GM21381 (cell line): ENCODE data around the gene TP53RK.

Source experiments
- ATAC-seq: cut with Tn5 transposase; IDR thresholded peaks from one replicate; pipeline ENCODE4 v1.9.1; 2021; ENCODE audit warnings: mild to moderate bottlenecking, moderate library complexity; ENCODE audit not compliant: unreplicated experiment

The TP53RK gene

DNA sequence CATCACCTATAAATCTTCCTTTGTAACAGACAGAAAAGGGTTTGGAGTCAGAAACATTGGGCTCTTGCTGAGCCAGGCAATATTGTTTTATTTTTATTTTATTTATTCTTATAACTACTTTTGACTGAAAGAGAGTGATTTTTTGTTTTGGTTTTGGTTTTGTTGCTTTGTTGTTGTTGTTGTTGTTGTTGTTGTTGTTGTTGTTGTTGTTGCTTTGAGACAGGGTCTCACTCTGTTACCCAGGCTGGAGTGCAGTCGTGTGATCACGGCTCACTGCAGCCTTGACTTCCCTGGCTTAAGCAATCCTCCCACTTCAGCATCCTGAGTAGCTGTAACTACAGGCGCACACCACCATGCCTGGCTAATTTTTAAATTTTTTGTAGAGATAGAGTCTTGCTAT, 22.9 kb downstream of the TP53RK start:
- ATAC-seq, result no peak

DNA sequence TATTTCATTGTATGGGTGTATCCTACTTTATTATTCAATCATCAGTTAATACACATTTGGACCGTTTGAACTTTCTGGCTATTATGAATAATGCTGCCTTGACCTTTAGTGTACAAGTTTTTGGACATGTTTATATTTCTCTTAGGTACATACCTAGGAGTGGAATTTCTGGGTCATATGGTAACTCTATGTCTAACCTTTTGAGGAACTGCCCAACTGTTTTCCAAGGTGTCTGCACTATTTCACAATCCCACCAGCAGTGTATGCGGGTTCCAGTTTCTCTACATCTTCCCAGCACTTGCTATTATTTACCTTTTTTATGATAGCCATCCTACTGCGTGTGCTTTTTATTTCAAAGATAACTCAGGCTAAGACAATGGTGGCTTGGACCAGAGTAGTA, 23.6 kb downstream of the TP53RK start:
- no peak for ATAC-seq

DNA sequence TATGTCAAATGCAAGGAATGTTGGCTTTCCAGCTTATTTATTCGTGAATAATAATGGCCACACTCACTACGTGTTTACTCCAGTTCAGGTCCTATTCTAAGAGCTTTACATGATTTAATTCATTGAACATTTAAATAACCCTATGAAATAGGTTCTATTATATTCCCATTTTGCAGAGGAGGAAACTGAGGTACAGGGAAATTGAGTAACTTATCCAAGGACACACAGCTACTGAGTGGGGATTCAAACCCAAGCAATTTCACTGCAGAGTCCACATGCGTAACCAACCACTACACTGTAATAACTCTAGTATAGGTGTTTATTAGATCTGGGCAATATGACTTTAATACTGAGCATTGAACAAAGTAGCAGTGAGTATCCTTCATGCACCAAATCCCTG, 25.7 kb downstream of the TP53RK start:
- no peak for ATAC-seq

DNA sequence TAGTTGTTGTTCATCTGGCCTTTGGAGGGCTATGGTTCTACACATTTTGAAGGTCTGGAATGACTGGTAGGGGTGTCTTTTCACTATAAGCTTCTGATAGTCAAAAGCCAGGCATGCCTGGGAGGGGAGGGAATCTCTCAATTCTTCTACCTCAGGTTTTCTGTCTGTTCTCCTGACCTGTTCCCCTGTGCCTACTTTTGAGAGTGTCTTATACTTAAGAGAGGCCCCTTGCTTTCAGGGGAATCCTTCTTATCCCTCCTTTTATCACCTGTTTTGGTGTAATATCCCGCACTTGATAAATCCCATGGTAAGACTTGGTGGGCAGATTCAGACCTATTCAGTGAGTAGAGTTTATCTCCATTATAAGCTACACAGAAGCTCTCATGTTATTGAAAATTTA, 27.6 kb downstream of the TP53RK start:
- no peak for ATAC-seq

DNA sequence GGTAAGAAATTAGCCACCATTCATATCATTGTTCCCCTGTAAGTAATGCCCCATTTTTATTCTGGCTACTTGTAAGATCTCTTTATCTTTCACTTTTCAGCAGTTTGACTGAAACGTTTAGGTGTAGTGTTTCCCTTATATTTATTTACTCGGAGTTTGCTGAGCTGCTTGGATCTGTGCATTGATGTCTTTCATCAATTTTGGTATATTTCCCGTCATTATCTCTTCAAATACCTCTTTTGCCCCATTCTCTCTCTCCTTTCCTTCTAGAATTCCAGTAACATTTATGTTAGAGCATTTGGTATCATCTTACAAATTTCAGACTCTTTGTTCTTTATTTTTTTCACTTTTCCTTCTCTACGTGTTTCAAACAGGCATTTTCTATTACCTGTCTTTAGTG, 28.8 kb downstream of the TP53RK start:
- no peak for ATAC-seq

DNA sequence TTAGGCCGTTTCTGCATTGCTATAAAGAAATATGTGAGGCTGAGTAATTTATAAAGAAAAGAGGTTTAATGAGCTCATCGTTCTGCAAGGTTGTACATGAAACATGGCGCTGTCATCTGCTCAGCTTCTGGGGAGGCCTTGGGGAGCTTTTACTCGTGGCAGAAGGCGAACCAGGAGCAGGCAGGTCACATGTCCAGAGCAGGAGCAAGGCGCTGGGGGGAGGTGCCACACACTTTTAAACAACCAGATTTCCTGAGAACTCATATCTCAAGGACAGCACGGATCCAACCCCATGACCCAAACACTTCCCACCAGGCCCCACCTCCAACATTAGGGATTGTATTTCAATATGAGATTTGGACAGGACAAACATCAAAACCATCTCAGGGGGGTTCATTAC, 31.6 kb downstream of the TP53RK start:
- ATAC-seq, result no peak

DNA sequence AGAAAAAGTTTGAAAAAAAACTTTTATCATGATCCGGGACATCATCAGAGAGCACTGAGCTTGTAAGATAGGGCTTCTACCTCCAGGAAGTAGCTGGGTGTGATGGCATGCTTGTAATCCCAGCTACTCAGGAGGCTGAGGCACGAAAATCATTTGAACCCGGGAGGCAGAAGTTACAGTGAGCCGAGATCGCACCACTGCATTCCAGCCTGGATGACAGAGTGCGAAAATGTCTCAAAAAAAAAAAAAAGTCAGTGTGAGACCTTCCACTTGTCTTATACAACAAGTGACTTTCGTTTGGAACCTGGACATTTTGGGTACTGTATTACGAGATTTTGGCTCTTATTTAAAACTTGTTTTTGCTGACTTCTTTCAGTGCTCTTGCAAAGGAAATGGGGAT, 32.1 kb downstream of the TP53RK start:
- no peak for ATAC-seq

DNA sequence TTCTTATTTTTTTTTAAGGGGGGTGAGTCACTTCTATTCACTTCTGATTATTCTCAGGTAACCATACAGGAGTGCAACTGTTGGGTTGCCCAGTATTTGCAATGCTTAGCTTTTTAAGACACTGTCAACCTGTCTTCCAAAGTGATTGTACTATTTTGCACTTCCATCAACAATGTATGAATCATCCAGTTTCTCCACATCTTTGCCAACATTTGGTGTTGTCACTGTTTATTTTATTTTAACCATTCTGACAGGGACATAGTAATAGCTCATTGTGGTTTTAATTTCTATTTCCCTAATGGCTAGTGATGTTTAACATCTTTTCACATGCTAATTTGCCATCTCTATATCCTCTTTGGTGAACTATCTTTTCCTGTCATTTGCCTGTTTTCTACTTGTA, 36.5 kb downstream of the TP53RK start:
- ATAC-seq, result no peak

DNA sequence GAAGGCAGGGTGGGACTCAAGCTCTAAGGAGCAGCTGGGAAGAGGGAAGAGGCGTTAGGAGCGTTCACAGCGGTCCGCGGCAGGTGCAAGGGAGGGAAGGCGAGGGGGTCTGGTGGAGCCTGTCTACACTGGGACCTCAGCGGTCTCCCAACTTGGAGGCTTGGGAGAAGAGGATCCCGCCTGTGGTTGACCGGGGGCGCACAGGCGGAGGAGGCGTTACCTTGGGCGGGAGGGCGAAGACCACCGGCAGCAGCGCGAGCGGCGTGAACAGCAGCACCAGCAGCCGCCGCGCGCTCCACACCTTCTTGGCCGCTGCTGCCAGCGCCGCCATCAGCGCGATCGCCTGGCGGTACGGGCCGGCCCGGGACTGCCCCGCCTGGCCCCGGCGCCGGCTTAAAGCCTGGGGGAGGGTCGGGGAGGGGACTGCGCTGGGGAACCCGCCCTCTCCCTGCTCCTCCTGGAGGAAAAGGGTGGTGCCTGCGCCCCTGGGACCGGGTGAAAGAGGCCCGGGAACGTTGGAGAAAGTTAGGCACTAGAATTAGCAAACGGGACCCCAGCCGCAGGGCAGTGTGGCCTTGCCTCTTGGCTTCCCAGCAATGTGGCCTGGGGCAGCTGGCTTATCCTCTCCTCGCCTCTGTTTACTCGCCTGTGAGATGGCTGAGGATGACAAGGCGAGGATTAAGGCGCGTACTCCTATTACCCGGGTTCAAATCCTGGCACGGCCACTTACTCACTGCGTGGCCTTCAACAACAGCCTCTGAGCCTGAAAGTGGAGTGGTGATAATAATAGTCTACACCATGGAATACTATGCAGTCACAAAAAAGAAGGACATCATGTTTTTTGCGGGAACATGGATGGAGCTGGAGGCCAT, 37.9 kb downstream of the TP53RK start, which contains the start of gene SLC13A3:
TSS of gene SLC13A3 (minus strand) at position 369 of the 872 bp plus-strand sequence. CDS start at position 331, 38 bp downstream.
- no peak for ATAC-seq

DNA sequence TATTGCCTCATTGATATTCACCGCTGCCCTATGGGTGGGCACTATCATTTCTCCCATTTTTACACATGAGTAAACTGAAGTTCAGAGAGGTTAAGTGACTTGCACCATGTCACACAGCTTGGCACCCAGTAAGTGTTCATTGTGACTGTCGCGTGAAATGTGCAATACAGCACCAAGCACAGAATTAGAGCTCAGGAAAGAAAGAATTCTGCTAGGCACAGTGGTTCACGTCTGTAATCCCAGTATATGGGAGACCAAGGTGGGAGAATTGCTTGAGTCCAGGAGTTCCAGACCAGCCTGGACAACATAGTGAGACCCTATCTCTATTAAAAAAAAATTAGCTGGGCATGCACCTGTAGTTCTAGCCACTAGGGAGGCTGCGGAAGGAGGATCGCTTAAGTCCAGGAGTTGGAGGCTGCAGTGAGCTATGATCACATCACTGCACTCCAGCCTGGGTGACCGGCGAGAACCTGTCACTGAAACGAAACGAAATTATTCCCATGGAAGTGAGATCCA, 38.6 kb downstream of the TP53RK start:
- ATAC-seq, result no peak

DNA sequence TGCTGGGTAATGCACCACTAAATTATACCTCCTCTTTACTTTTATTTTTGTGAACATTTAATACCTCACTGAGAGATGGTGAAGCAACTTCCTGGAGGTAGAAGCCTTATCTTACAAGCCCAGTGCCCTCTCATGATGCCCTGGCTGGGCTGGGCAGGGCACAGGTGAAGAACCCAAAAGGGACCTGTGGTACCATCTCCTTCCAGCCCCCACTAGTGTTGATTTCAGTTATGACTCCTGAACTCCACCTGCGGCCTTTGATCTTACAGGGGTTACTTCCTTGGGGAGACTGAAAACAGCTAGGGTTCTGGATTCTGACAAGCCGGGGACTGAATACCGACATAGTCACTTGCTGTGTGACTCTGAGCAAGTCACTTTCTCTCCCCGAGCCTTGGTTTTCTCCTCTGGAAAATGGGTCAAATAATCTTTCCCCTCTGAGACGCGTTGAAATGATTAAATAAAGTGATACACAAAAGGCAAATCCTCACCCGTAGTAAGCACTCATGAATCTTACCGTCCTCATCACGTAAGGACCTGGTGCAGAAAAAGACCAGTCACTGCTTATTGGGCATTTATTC, 39.2 kb downstream of the TP53RK start:
- no peak for ATAC-seq

DNA sequence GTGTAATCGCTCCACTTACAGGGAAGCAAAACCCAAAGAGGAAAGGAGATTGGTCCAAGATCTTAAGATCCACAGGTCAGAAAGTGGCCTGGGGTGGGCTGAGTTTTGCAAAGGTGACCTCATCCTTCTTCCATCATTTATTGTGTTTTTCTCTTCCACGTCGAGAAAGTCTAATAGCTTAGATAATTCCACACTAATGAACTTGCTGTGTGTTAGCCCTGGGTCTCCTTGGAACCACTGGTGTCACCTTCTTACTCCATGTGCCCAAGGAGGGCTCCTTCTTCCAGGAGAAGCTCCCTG, 39.6 kb downstream of the TP53RK start:
- no peak for ATAC-seq

DNA sequence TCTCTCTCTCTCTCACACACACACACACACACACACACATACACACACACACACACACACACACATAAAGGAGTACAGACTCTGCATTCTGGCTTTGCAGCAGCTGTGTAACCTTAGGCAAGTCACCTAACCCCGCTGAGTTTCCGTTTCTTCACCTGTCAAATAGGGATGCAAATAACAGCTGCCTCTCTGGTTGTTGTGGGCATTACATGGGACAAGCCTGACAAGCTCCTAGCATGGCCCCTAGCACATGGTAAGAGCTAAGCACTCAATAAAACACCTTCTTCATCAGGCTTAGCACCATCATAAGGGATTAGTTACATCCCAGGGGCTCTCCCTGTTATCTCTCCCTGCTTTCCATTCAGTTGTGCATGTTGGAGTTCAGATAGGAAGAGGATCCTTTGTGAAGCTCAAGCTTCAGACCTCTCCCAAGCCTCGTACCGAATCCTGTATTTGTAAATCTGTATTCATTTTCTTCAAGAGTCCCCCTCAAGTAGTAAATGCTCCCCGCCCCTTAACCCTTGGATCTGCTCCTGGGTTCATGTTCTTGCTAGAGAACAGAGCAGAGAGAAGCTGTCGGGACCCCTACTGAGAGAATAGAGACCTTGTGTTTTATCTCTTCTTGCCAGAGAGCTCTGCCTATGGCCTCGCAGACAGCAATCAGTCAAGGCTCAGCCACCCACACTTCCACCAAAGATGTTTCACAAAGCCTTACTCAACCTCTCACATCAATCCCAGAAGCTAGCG, 40.2 kb downstream of the TP53RK start:
- ATAC-seq, result no peak

DNA sequence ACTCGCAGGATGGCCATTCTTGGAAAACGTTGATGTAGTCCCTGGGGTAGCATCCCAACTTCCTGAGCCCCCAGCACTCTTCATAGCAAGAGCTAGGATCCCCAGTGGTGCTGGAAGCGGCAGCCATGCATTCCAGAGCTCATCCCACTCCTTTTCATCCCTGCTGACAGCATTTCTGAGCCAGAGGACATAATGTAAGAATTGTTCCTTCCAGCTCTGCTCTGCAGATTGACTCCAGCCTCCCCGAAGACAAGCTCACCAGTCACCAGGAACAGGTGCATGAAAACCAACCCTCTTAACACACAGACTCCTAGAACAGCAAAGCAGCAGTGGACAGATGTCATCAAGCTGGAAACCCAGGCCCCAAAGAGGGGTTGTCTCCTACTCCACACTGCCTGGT, 41.8 kb downstream of the TP53RK start:
- ATAC-seq, result no peak

DNA sequence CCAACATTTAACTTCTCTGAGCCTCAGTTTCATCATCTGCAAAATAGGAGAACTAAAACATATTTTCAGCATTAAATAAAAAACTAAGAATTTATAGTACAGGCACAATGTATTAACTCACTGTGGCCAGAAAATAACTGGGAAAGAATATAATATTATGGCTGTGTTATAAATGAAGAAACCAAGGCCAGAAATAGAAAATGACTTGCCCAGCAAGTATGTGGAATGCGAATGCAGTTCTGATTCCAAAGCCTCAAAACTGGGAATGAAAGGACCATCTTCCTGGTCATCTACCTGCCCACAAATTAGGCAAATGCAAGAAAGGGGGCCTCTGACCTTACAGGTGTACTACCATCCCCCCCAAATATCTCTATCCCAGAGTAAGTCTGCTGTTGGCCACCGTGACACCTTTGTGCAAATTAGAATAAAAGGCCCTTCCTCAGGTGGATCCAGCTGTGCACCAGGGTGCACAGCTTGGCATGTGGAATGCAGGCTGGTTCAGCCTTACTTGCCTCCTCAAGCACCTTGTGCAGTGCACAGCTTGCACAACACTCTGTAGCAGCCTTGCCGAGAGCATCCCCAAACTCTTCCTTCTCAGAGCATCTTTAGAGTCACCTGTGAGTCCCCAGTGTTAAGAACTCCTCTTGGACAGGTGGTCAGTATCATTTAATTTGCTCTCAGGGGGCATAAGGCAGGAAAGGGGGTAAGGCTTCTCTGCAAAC, 42.4 kb downstream of the TP53RK start:
- no peak for ATAC-seq

DNA sequence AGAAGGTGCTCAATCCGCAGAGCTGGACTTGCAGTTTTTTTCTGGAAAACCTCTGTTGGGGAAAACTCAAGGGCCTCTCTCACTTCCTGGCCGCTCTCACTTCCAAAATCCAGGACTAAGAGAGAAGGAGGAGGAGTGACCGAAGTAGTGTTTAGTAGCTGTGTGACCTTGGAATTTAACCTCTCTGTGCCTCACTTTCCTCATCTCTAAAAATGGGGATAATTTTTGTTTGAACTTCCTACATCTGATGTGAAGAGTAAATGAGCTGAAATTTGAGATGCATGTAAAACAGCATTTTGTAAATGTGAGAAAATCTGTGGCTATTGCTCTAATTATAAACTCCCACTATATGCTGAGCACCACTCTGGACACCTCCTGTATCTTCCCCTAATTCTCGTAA, 43.1 kb downstream of the TP53RK start:
- ATAC-seq, result no peak

DNA sequence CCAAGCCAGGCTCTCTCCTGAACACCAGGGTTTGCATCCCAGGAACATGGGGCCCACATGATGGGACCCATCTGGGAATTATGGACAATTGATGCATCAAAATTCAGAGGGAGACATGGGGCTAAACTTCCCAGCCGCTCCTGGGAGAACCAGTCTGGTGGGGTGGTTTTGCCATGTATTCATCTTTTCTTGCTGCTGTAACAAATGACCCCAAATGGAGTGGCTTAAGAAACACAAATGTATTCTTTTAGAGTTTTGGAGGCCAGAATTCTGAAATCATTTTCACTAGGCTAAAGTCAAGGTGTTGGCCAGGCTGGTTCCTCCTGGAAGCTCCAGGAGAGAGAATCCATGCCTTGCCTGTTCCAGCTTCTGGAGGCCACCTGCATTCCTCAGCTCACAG, 44.5 kb downstream of the TP53RK start:
- ATAC-seq, result no peak

DNA sequence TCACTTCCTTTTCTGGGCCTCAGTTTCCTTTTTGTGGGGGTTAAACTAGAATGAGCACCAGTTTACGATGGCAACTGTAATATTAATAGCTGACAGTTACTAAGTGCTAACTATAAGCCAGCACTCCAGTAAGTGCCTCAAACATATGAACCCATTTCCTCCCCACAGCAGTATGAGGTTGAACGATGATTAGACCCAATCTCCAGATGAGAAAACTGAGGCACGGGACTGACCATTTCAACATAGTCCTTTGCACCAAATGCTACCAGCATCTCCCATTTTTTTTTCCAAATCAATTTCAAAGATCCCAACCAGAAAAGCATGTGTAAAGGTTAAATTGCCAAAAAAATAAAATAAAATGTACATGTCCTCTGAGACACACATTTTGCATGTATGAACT, 45.1 kb downstream of the TP53RK start:
- ATAC-seq, result no peak

DNA sequence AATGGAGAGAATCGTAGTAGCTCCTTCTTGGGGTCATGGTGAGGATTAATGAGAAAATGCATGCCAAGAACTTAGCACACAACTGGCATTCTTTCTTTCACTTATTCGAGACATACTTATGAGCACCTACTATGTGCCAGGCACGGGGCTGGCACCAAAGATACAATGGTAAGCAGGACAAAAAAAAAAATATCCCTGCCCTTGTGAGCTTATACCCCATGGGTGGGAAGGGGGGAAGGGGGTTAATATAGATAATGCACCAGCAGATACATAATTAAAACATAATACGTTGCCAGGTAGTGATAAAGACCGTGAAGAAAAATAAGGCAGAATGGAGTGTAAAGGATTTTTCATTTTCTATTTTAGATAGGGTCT, 46.3 kb downstream of the TP53RK start:
- ATAC-seq, result no peak

DNA sequence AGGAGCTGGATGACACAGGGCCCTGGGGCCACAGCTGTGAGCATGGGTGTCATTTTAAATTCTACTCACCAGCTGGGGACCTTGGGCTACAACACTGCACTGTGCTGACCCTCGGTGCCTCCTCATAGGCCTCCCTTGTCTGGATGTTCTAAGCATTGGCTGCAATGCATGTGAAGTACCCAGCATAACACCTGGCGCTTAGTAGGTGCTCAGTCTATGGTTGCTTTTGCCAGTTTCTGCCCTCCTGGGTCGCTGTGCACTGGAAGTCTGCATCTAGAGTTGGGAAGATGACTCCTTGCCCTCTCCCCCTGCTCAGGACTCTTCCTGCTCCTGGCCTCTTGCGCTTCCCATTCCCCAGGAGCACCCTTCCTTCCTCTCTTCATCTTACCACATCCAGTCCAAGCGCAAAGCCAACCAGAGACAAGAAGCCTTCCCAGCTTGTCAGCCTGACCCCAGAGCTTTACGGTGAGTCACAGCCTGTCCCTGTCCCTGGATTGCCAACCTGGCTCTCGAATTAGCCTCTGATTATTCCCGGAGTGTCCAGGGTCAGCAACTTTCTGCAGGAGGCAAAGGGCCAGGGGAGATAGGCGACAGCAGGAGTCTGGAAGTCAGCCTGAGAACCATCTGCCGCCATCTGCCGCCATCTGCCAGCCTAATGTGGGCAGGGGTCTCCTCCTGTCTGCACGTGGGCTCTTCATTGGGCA, 46.8 kb downstream of the TP53RK start:
- no peak for ATAC-seq

DNA sequence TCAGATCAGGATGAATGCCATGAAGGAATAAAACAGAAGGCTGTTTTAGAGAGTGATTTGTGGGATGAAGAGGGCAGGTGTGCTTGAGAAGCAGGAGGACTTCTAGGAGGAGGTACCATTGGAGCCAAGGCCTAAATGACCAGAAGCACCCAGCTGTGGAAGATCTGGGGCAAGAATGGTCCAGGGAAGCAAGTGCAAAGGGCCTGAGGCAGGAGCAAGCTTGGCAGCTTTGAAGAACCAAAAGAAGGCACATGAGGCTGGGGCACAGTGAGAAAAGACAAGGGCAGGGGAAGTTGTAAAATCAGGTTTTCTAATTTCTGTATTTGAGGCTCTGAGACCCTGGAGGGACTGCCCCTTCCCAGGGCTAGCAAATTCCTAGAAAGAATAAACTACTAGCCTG, 47.8 kb downstream of the TP53RK start:
- no peak for ATAC-seq
